ENCODE measurements around the gene MGAT4B.
"Not testable (repeated sequence)": the region's sequence is repeated elsewhere in the genome, so short reads cannot be mapped to it uniquely, and the experiment has no call there.

The MGAT4B gene

GRCh38 chr5:179840321-179840720 lies 33.7 kb upstream of the MGAT4B start:
- no peaks in the 10 kb centered on the region for H3K27me3 ChIP-seq

GRCh38 chr5:179839328-179840256 lies 32.9 kb upstream of the MGAT4B start:
- H3K4me3 ChIP-seq (ENCODE audit: low read depth in 1 of 2, low read length in 1 of 2): no peak overlapping the region
- no peaks in the 10 kb centered on the region for H3K27me3 ChIP-seq
- H3K4me1 ChIP-seq (ENCODE audit: control insufficient read depth in 1 of 2, insufficient read depth in 1 of 2, low read depth in 1 of 2, low read length in 1 of 2): peaks cover 0 to 4% of the 10 kb centered on the region in 2 experiments
- TF ChIP-seq, protein P1, sequence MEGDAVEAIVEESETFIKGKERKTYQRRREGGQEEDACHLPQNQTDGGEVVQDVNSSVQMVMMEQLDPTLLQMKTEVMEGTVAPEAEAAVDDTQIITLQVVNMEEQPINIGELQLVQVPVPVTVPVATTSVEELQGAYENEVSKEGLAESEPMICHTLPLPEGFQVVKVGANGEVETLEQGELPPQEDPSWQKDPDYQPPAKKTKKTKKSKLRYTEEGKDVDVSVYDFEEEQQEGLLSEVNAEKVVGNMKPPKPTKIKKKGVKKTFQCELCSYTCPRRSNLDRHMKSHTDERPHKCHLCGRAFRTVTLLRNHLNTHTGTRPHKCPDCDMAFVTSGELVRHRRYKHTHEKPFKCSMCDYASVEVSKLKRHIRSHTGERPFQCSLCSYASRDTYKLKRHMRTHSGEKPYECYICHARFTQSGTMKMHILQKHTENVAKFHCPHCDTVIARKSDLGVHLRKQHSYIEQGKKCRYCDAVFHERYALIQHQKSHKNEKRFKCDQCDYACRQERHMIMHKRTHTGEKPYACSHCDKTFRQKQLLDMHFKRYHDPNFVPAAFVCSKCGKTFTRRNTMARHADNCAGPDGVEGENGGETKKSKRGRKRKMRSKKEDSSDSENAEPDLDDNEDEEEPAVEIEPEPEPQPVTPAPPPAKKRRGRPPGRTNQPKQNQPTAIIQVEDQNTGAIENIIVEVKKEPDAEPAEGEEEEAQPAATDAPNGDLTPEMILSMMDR (IDR thresholded peaks at IDR 0.05): no peak
- H3K9me3 ChIP-seq: no peaks in the 10 kb centered on the region
- no peak overlapping the region for H3K27ac ChIP-seq
- peaks cover 51% of the 10 kb centered on the region for H3K36me3 ChIP-seq

More at GRCh38 chr5:179840321-179840720, 33.7 kb upstream of the MGAT4B start:
- Histone ChIP-seq H3K36me3 (peaks cover 46% of the 10 kb centered on the region), H3K4me1 (ENCODE audit: control insufficient read depth in 1 of 2, insufficient read depth in 1 of 2, low read depth in 1 of 2, low read length in 1 of 2) (peaks cover 0 to 4% of the 10 kb centered on the region in 2 experiments), H3K4me3 (ENCODE audit: low read depth in 1 of 2, low read length in 1 of 2) (no peak overlapping the region), H3K9me3 (no peaks in the 10 kb centered on the region), H3K27ac (no peak overlapping the region)
- TF ChIP-seq, protein P1 (IDR thresholded peaks at IDR 0.05): no peak

- H3K27ac ChIP-seq: peak overlapping the region; percentile 54
These were observed 30.7 kb upstream of the MGAT4B start for GRCh38 chr5:179837076-179838011.

GRCh38 chr5:179836225-179837019 lies 29.8 kb upstream of the MGAT4B start:
- TF ChIP-seq, protein P1 (IDR thresholded peaks at IDR 0.05): no peak
- no peak overlapping the region for H3K4me3 ChIP-seq (ENCODE audit: low read depth in 1 of 2, low read length in 1 of 2)
- no peaks in the 10 kb centered on the region for H3K27me3 ChIP-seq
- H3K4me1 ChIP-seq (ENCODE audit: control insufficient read depth in 1 of 2, insufficient read depth in 1 of 2, low read depth in 1 of 2, low read length in 1 of 2): no peaks in the 10 kb centered on the region
- H3K27ac ChIP-seq: peak overlapping the region; percentile 54
- peaks cover 80% of the 10 kb centered on the region for H3K36me3 ChIP-seq
- H3K9me3 ChIP-seq: no peaks in the 10 kb centered on the region

More at GRCh38 chr5:179837076-179838011, 30.7 kb upstream of the MGAT4B start:
- peaks cover 71% of the 10 kb centered on the region for H3K36me3 ChIP-seq
- H3K4me3 ChIP-seq (ENCODE audit: low read depth in 1 of 2, low read length in 1 of 2): no peak overlapping the region
- no peaks in the 10 kb centered on the region for H3K9me3 ChIP-seq
- H3K27me3 ChIP-seq: no peaks in the 10 kb centered on the region
- no peaks in the 10 kb centered on the region for H3K4me1 ChIP-seq (ENCODE audit: control insufficient read depth in 1 of 2, insufficient read depth in 1 of 2, low read depth in 1 of 2, low read length in 1 of 2)
- TF ChIP-seq, protein P1 (IDR thresholded peaks at IDR 0.05): no peak

- H3K27ac ChIP-seq; H3K4me3 ChIP-seq (ENCODE audit: low read depth in 1 of 2, low read length in 1 of 2); H3K27me3 ChIP-seq; H3K4me1 ChIP-seq (ENCODE audit: control insufficient read depth in 1 of 2, insufficient read depth in 1 of 2, low read depth in 1 of 2, low read length in 1 of 2); H3K9me3 ChIP-seq: not testable (repeated sequence)
- H3K36me3 ChIP-seq: peaks cover 88% of the 10 kb centered on the region
These were observed 28.2 kb upstream of the MGAT4B start for GRCh38 chr5:179834871-179835270.
